Measurements from ENCODE around the gene ADIPOR1.

DNA sequence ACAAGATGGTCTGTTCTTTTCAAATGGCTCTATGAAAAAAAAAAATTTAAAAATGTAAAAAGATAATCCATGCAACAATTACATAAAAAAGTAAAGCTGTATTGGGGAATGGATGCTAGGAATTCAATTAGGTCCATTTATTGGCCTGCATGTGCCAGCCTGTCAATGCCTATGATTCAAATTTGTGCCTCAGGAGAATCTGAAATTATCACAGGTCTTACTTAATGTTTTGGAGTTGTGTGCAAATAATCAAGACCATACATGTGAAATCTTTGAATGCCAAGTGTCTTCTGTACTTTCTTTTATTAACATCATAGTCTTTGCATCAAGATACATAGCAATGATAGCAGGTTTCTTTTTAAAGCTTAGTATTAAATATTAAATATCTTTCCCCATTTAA lies 17.6 kb downstream of the ADIPOR1 start:
- TF ChIP-seq KDM5A (IDR thresholded peaks at IDR 0.05) (no peak), RCOR1 (IDR thresholded peaks at IDR 0.05; ENCODE audit: low read depth, low read length) (no peak), POLR2A (IDR thresholded peaks at IDR 0.05; ENCODE audit: low read length) (no peak)
- TF ChIP-seq, protein P1, sequence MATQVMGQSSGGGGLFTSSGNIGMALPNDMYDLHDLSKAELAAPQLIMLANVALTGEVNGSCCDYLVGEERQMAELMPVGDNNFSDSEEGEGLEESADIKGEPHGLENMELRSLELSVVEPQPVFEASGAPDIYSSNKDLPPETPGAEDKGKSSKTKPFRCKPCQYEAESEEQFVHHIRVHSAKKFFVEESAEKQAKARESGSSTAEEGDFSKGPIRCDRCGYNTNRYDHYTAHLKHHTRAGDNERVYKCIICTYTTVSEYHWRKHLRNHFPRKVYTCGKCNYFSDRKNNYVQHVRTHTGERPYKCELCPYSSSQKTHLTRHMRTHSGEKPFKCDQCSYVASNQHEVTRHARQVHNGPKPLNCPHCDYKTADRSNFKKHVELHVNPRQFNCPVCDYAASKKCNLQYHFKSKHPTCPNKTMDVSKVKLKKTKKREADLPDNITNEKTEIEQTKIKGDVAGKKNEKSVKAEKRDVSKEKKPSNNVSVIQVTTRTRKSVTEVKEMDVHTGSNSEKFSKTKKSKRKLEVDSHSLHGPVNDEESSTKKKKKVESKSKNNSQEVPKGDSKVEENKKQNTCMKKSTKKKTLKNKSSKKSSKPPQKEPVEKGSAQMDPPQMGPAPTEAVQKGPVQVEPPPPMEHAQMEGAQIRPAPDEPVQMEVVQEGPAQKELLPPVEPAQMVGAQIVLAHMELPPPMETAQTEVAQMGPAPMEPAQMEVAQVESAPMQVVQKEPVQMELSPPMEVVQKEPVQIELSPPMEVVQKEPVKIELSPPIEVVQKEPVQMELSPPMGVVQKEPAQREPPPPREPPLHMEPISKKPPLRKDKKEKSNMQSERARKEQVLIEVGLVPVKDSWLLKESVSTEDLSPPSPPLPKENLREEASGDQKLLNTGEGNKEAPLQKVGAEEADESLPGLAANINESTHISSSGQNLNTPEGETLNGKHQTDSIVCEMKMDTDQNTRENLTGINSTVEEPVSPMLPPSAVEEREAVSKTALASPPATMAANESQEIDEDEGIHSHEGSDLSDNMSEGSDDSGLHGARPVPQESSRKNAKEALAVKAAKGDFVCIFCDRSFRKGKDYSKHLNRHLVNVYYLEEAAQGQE (IDR thresholded peaks at IDR 0.05), result no peak
- TF ChIP-seq, protein P2, sequence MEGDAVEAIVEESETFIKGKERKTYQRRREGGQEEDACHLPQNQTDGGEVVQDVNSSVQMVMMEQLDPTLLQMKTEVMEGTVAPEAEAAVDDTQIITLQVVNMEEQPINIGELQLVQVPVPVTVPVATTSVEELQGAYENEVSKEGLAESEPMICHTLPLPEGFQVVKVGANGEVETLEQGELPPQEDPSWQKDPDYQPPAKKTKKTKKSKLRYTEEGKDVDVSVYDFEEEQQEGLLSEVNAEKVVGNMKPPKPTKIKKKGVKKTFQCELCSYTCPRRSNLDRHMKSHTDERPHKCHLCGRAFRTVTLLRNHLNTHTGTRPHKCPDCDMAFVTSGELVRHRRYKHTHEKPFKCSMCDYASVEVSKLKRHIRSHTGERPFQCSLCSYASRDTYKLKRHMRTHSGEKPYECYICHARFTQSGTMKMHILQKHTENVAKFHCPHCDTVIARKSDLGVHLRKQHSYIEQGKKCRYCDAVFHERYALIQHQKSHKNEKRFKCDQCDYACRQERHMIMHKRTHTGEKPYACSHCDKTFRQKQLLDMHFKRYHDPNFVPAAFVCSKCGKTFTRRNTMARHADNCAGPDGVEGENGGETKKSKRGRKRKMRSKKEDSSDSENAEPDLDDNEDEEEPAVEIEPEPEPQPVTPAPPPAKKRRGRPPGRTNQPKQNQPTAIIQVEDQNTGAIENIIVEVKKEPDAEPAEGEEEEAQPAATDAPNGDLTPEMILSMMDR (IDR thresholded peaks at IDR 0.05), result no peak
